PFSK-1 (cell line): ENCODE results near the gene TCF12.

Experiments
- FOXP2 ChIP-seq: optimal IDR thresholded peaks from 2 replicates; pipeline ENCODE3; 2011; ENCODE audit warnings: borderline replicate concordance, control low read depth, inconsistent platforms; ENCODE audit not compliant: insufficient read depth; ENCODE audit errors: extremely low read length, extremely low read depth
- POLR2AphosphoS5 ChIP-seq: IDR thresholded peaks from 2 replicates; pipeline ENCODE4 v1.6.1; 2012; ENCODE audit warnings: low read depth, mild to moderate bottlenecking, control low read depth, low read length, moderate library complexity
- SIN3A ChIP-seq: IDR thresholded peaks from 2 replicates; pipeline ENCODE4 v1.6.1; 2012; ENCODE audit warnings: mild to moderate bottlenecking, low read length, moderate library complexity, borderline replicate concordance; ENCODE audit not compliant: insufficient read depth
- TAF1 ChIP-seq: IDR thresholded peaks from 2 replicates; pipeline ENCODE4 v1.6.1; 2012; ENCODE audit warnings: low read length, control low read depth, borderline replicate concordance; ENCODE audit not compliant: insufficient read depth
- TF ChIP-seq, protein P1 (sequence below), 2 experiments: IDR thresholded peaks; 2 replicates each; pipeline versions ENCODE4 v1.6.1 to v1.8.0; 2011 to 2012; ENCODE audit warnings: low read depth in 2 of 2, low read length in 2 of 2, control low read depth in 1 of 2, inconsistent platforms in 1 of 2, mild to moderate bottlenecking in 1 of 2, moderate library complexity in 1 of 2; ENCODE audit not compliant: insufficient read depth in 1 of 2

Gene TCF12

DNA sequence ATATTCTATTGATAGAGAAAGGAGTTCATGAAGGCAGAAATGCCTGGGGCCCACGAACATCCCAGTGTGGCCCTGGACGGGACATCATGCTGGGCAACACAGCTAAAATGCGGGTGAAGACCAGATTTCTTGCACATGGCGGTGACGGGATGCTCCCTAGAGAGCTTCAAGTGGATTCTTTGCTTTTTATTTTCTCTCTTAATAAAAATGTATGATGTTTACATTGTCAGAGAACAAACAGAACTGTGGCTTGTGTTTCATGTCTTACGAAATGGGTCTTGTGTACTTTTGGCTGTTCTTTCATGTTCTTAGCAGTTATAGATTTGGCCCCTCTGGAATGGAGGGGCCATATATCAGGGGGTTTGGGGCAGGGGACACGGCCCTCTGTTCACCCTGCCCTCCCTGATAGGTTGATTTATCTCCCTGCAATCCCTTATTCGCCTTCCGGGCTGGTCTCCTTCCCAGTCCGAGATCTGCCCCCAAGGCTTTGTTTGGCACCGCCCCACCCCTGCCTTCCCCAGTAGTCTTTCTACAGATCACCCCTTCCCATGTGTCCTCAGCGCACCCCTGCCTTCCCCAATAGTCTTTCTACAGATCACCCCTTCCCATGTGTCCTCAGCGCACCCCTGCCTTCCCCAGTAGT is 389.2 kb downstream of the TCF12 start:
- TF ChIP-seq SIN3A: no peak
- TF ChIP-seq POLR2AphosphoS5: no peak
- no peak for TF ChIP-seq TAF1
- no peak for TF ChIP-seq FOXP2
- TF ChIP-seq, protein P1, sequence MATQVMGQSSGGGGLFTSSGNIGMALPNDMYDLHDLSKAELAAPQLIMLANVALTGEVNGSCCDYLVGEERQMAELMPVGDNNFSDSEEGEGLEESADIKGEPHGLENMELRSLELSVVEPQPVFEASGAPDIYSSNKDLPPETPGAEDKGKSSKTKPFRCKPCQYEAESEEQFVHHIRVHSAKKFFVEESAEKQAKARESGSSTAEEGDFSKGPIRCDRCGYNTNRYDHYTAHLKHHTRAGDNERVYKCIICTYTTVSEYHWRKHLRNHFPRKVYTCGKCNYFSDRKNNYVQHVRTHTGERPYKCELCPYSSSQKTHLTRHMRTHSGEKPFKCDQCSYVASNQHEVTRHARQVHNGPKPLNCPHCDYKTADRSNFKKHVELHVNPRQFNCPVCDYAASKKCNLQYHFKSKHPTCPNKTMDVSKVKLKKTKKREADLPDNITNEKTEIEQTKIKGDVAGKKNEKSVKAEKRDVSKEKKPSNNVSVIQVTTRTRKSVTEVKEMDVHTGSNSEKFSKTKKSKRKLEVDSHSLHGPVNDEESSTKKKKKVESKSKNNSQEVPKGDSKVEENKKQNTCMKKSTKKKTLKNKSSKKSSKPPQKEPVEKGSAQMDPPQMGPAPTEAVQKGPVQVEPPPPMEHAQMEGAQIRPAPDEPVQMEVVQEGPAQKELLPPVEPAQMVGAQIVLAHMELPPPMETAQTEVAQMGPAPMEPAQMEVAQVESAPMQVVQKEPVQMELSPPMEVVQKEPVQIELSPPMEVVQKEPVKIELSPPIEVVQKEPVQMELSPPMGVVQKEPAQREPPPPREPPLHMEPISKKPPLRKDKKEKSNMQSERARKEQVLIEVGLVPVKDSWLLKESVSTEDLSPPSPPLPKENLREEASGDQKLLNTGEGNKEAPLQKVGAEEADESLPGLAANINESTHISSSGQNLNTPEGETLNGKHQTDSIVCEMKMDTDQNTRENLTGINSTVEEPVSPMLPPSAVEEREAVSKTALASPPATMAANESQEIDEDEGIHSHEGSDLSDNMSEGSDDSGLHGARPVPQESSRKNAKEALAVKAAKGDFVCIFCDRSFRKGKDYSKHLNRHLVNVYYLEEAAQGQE (IDR thresholded peaks at IDR 0.05; ENCODE audit: insufficient read depth in 1 of 2, low read depth in 2 of 2, low read length in 2 of 2): no peak

DNA sequence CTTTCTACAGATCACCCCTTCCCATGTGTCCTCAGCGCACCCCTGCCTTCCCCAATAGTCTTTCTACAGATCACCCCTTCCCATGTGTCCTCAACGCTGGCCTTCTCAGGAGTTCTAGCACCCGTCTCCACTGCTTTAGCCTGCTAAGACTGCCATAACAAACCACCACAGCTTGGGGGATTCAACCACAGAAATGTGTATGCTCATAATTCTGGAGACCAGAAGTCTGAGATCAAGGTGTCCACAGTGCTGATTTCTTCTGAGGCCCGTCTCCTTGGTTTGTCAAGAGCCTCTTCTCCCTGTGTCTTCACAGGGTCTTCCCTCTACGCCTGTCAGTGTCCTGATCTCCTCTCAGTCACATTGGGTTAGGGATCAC is 389.7 kb downstream of the TCF12 start:
- TF ChIP-seq, protein P1 (IDR thresholded peaks at IDR 0.05; ENCODE audit: insufficient read depth in 1 of 2, low read depth in 2 of 2, low read length in 2 of 2): no peak
- no peak for TF ChIP-seq POLR2AphosphoS5
- TF ChIP-seq TAF1: no peak

DNA sequence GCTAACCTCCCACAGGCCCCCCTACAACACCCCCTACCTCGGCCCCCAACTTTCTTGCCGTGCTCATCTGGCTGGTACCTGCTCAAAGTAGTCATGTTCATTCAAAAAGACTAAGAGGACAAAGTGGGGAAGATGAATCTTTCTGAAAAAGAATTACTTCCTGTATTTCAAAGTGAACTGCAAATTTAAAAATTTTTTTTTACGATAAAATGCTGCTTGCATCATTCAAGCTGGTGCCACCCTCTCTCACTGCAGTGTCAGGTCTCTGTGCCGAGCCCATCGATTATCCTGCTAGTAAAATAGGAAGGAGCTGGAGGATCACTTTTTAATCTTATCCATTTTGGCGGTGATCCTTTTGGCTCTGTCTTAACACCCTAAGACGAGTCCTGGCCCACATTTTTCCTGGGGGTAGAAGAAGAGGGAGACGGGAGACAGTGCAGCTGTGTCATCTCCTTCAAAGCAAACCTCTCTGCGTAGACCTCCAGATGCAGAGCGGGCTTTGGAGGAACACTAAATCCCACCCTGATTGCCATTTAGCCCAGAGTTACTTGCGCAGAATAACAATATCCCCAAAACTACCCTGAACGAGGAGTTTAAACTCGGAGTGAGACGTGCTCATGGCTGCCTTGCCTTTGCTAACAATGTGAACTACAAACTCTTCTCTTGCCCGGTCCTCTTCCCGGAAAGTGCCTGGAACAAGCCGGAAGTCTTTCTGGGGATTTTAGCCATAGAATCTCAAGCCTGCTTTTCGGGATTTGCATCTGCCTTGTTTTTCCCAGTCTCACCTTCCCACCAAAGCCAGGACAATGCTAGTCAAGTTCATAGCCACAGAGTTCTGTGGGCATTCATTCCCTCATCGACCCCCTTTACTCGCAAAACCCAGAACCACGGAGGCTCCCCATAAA is 391.7 kb downstream of the TCF12 start:
- TF ChIP-seq FOXP2: no peak
- TF ChIP-seq, protein P1 (IDR thresholded peaks at IDR 0.05; ENCODE audit: insufficient read depth in 1 of 2, low read depth in 2 of 2, low read length in 2 of 2): no peak
- TF ChIP-seq POLR2AphosphoS5: no peak
- no peak for TF ChIP-seq TAF1
- no peak for TF ChIP-seq SIN3A

DNA sequence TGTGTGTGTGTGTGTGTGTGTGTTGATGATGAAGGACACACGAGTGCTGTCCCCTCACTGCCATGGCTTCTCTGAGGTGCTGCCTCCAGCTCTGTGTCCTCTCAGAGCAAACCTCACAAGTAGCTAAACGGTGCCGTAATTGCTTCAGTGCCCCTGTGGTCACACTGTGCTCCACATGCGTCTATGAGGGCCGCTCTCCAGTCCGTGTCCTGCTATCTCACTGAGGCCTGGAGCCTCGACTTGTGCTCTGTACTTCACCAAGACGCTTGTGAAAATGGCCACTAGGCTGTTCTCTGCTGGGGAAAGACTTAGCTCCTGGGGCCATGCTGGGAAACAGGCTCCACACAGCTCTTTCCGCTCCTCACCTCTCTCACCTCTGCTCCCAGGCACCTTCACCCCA is 392.4 kb downstream of the TCF12 start:
- no peak for TF ChIP-seq POLR2AphosphoS5
- no peak for TF ChIP-seq FOXP2
- TF ChIP-seq, protein P1 (IDR thresholded peaks at IDR 0.05; ENCODE audit: insufficient read depth in 1 of 2, low read depth in 2 of 2, low read length in 2 of 2): no peak
- TF ChIP-seq SIN3A: no peak
- TF ChIP-seq TAF1: no peak
